ENCODE data around the gene F2RL1.

DNA sequence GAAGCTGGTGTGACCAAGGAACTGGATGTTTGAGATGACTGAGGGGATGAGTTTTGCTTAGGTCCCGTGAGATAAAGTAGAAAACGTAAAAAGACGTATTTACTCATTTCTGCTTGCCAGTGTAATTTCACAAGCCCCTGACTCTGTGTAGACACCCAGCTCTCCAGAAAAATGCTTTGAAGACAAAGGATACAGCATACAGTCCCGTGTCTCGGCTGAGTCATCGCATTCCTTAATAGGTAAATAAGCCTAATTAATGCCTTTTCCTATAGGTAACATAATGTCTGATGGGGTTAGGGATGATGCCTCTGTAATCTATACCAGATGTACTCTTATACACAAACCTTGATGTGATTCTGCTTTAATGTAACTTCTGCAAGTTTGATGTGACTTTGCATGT, 51.2 kb downstream of the F2RL1 start:
- TF ChIP-seq, protein P1, sequence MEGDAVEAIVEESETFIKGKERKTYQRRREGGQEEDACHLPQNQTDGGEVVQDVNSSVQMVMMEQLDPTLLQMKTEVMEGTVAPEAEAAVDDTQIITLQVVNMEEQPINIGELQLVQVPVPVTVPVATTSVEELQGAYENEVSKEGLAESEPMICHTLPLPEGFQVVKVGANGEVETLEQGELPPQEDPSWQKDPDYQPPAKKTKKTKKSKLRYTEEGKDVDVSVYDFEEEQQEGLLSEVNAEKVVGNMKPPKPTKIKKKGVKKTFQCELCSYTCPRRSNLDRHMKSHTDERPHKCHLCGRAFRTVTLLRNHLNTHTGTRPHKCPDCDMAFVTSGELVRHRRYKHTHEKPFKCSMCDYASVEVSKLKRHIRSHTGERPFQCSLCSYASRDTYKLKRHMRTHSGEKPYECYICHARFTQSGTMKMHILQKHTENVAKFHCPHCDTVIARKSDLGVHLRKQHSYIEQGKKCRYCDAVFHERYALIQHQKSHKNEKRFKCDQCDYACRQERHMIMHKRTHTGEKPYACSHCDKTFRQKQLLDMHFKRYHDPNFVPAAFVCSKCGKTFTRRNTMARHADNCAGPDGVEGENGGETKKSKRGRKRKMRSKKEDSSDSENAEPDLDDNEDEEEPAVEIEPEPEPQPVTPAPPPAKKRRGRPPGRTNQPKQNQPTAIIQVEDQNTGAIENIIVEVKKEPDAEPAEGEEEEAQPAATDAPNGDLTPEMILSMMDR (IDR thresholded peaks at IDR 0.05; ENCODE audit: insufficient read depth, low read depth, low read length), result no peak
- TF ChIP-seq EZH2 (IDR thresholded peaks at IDR 0.05; ENCODE audit: insufficient read depth, low read length), result no peak
